ENCODE results near the gene PKN1. TPM values are rescaled to one million over a fixed set of nuclear protein-coding genes. Genes with fewer than 3 reads are reported as not detected.

The PKN1 gene
- total and polyA plus RNA-seq, 9 of the 15 experiments (the other 6 are each of a cell fraction or from before 2014, with no cell fraction given) = 0.30 to 228 (median 77.5) TPM

- TF ChIP-seq, protein P1, sequence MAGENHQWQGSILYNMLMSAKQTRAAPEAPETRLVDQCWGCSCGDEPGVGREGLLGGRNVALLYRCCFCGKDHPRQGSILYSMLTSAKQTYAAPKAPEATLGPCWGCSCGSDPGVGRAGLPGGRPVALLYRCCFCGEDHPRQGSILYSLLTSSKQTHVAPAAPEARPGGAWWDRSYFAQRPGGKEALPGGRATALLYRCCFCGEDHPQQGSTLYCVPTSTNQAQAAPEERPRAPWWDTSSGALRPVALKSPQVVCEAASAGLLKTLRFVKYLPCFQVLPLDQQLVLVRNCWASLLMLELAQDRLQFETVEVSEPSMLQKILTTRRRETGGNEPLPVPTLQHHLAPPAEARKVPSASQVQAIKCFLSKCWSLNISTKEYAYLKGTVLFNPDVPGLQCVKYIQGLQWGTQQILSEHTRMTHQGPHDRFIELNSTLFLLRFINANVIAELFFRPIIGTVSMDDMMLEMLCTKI (IDR thresholded peaks at IDR 0.05; ENCODE audit: partially characterized antibody) = no peak
- TF ChIP-seq MAFK (IDR thresholded peaks at IDR 0.05; ENCODE audit: low read length) (no peak), TFAM (CRISPR knock-in tag; conservative IDR thresholded peaks at IDR 0.05) (no peak), FOXP4 (CRISPR knock-in tag; IDR thresholded peaks at IDR 0.05; ENCODE audit: borderline replicate concordance) (peak; percentile 16; the same call in 1 of the 2 replicates), ZNF589 (CRISPR knock-in tag; IDR thresholded peaks at IDR 0.05; ENCODE audit: low read depth) (no peak; the same call in 1 of the 2 replicates), TEAD2 (tag; IDR thresholded peaks at IDR 0.05) (no peak), NELFE (IDR thresholded peaks at IDR 0.05; ENCODE audit: insufficient read depth, insufficient read length) (no peak), SNIP1 (IDR thresholded peaks at IDR 0.05; ENCODE audit: low read depth) (no peak), AFF4 (CRISPR knock-in tag; IDR thresholded peaks at IDR 0.05) (no peak; the same call in 1 of the 2 replicates), POLR2AphosphoS5 (IDR thresholded peaks at IDR 0.05; ENCODE audit: control insufficient read depth, insufficient read depth, low read depth, low read length) (peak; percentile 88), SLC30A9 (CRISPR knock-in tag; IDR thresholded peaks at IDR 0.05) (no peak), ZNF75A (CRISPR knock-in tag; IDR thresholded peaks at IDR 0.05) (no peak), ZNF384 (IDR thresholded peaks at IDR 0.05; ENCODE audit: low read depth, low read length) (no peak), PCBP2 (IDR thresholded peaks at IDR 0.05; ENCODE audit: low read depth, low read length, poor library complexity, severe bottlenecking) (no peak), ZNF184 (CRISPR knock-in tag; IDR thresholded peaks at IDR 0.05) (no peak)
- TF ChIP-seq, protein P2, sequence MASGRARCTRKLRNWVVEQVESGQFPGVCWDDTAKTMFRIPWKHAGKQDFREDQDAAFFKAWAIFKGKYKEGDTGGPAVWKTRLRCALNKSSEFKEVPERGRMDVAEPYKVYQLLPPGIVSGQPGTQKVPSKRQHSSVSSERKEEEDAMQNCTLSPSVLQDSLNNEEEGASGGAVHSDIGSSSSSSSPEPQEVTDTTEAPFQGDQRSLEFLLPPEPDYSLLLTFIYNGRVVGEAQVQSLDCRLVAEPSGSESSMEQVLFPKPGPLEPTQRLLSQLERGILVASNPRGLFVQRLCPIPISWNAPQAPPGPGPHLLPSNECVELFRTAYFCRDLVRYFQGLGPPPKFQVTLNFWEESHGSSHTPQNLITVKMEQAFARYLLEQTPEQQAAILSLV (tag; IDR thresholded peaks at IDR 0.05) = no peak
- TF ChIP-seq, protein P3, sequence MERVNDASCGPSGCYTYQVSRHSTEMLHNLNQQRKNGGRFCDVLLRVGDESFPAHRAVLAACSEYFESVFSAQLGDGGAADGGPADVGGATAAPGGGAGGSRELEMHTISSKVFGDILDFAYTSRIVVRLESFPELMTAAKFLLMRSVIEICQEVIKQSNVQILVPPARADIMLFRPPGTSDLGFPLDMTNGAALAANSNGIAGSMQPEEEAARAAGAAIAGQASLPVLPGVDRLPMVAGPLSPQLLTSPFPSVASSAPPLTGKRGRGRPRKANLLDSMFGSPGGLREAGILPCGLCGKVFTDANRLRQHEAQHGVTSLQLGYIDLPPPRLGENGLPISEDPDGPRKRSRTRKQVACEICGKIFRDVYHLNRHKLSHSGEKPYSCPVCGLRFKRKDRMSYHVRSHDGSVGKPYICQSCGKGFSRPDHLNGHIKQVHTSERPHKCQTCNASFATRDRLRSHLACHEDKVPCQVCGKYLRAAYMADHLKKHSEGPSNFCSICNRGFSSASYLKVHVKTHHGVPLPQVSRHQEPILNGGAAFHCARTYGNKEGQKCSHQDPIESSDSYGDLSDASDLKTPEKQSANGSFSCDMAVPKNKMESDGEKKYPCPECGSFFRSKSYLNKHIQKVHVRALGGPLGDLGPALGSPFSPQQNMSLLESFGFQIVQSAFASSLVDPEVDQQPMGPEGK (CRISPR knock-in tag; IDR thresholded peaks at IDR 0.05; ENCODE audit: borderline replicate concordance) = no peak
Measured at GRCh38 chr19:14419106-14419813, 13.8 kb upstream of the PKN1 start, which contains the start of gene DDX39A (continued).
